Lower leg skin (tissue), 4 donors: ENCODE measurements around the gene KICS2. TPM values are rescaled to one million over a fixed set of nuclear protein-coding genes. Genes with fewer than 3 reads are reported as not detected.
"Not testable (repeated sequence)": the region's sequence is repeated elsewhere in the genome, so short reads cannot be mapped to it uniquely, and the experiment has no call there.

Source experiments
- DNase-seq, 2 donors: peaks; one replicate each; pipeline ENCODE4 v3.0.0-alpha.2; 2019; ENCODE audit warnings: low spot score in 2 of 2
- H3K4me3 ChIP-seq: fragments of 200-600 bp; sonication (generic); 2 replicates; pipeline ENCODE4 v1.5.1; 2017; ENCODE audit warnings: mild to moderate bottlenecking, low read depth; ENCODE audit not compliant: poor library complexity, severe bottlenecking
- CTCF ChIP-seq, 3 donors: fragments of 450-650 bp; IDR thresholded peaks; one replicate each; pipeline ENCODE4 v1.5.1; 2016; ENCODE audit warnings: antibody characterized with exemption in 3 of 3, mild to moderate bottlenecking in 3 of 3, moderate library complexity in 2 of 3
- POLR2A ChIP-seq, 2 donors: fragments of 450-650 bp; IDR thresholded peaks; one replicate each; pipeline ENCODE4 v1.6.1; 2016 to 2017; ENCODE audit warnings: antibody characterized with exemption in 2 of 2, mild to moderate bottlenecking in 1 of 2, moderate library complexity in 1 of 2
- WGBS, 2 donors: methylation state at CpG; one replicate each; pipeline ENCODE4 v1.1.5; 2018; 5-methylcytosine and 5-hydroxymethylcytosine counted together
- intact Hi-C: fragments of 100-400 bp; cut with DNase I; formaldehyde crosslinking; loops from one replicate; pipeline ENCODE4 v1.15.0; 2023; ENCODE audit warnings: low total_unique reads
- total RNA-seq, 4 donors: library from RNA; depleted of rRNA; stranded (reverse); fragments of >200 nt; gene quantifications; one replicate each; pipeline ENCODE4 v1.1.0, GENCODE V29; 2016

The KICS2 gene
- total RNA-seq, 4 donors from 2014 or later: 10.1 to 24.6 (median 16.4) TPM

GRCh38 chr12:64216239-64216638, 5.9 kb downstream of the KICS2 start:
- intact Hi-C loops: no loop called here
- DNase-seq: no peak
- TF ChIP-seq CTCF (IDR thresholded peaks at IDR 0.05) (no peak), POLR2A (IDR thresholded peaks at IDR 0.05) (no peak)

GRCh38 chr12:64212119-64212746, 9.9 kb downstream of the KICS2 start:
- WGBS, 2 donors: 76 to 84% methylated on average over 5 of the region's 5 CpGs
- DNase-seq: no peak
- TF ChIP-seq POLR2A (IDR thresholded peaks at IDR 0.05) (no peak), CTCF (IDR thresholded peaks at IDR 0.05) (no peak)

More at GRCh38 chr12:64216239-64216638, 5.9 kb downstream of the KICS2 start:
- no peak overlapping the region for H3K4me3 ChIP-seq

GRCh38 chr12:64207453-64207852, 14.6 kb downstream of the KICS2 start:
- 96 to 98% methylated on average over 2 of the region's 2 CpGs for WGBS, 2 donors
- DNase-seq: no peak
- intact Hi-C loops: no loop called here
- H3K4me3 ChIP-seq: no peak overlapping the region
- no peak for TF ChIP-seq CTCF (IDR thresholded peaks at IDR 0.05)

More at GRCh38 chr12:64212119-64212746, 9.9 kb downstream of the KICS2 start:
- H3K4me3 ChIP-seq: no peak overlapping the region
- intact Hi-C loops: no loop called here

- intact Hi-C loops: no loop called here
- no peak for DNase-seq
- no peak for TF ChIP-seq POLR2A (IDR thresholded peaks at IDR 0.05)
- TF ChIP-seq CTCF (IDR thresholded peaks at IDR 0.05): no peak
- H3K4me3 ChIP-seq: no peak overlapping the region
- 94 to 98% methylated on average over 2 of the region's 2 CpGs for WGBS, 2 donors
Observed at GRCh38 chr12:64205542-64205941, 16.6 kb downstream of the KICS2 start.

GRCh38 chr12:64203775-64204174, 18.3 kb downstream of the KICS2 start:
- intact Hi-C loops: no loop called here
- WGBS, 2 donors: 56 to 66% methylated on average over 7 of the region's 7 CpGs
- TF ChIP-seq CTCF (IDR thresholded peaks at IDR 0.05) (no peak), POLR2A (IDR thresholded peaks at IDR 0.05) (no peak)
- DNase-seq: no peak
- no peak overlapping the region for H3K4me3 ChIP-seq

GRCh38 chr12:64203036-64203435, 19.1 kb downstream of the KICS2 start:
- 95% methylated on average over 5 of the region's 5 CpGs for WGBS, 2 donors
- intact Hi-C loops: no loop called here
- no peak for DNase-seq
- no peak for TF ChIP-seq POLR2A (IDR thresholded peaks at IDR 0.05)
- TF ChIP-seq CTCF (IDR thresholded peaks at IDR 0.05): no peak
- no peak overlapping the region for H3K4me3 ChIP-seq

GRCh38 chr12:64195841-64196240, 26.3 kb downstream of the KICS2 start:
- intact Hi-C loops, DNase-seq, H3K4me3 ChIP-seq: not testable (repeated sequence)
- WGBS, 2 donors: 70 to 80% methylated on average over 1 to 5 of the region's 15 CpGs
